NCI-H2196 treated with DMSO at 0.1 percent for 48 hours (cell line): Measurements from ENCODE around the gene PPTC7.

Source experiments
- DNase-seq: peaks from one replicate; lab custom pipeline; 2025; ENCODE audit not compliant: unreplicated experiment; lab: John Stamatoyannopoulos, UW

The PPTC7 gene

GRCh38 chr12:110498984-110499706 is 84.0 kb downstream of the PPTC7 start:
- no peak for DNase-seq
